Measurements from ENCODE around the gene DIS3L2. TPM values are rescaled to one million over a fixed set of nuclear protein-coding genes. Genes with fewer than 3 reads are reported as not detected.

The DIS3L2 gene
- total and polyA plus RNA-seq, 2 experiments from 2014 or later = 15.2 to 25.3 TPM

DNA sequence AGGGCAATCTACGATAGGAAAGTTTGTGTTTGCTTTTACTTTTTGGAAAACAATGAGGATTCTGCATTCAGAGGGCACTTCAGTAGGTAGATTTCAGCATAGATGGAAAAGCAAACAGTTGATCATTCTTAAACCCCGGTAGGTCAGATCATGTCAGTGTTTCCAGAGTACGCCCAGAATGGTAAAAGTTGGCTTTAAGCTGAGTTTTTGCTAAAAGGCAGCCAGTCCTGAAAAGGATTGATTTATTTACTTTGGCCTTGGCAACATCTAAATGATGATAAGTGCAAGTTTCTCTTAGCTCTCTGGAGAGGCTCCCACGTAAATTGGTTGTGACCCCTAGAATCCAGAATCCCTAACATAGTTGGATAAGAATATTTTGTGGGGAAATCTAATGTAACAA is 168.0 kb downstream of the DIS3L2 start:
- Mint-ChIP-seq H3K27me3 (ENCODE audit: insufficient read depth, low read depth, poor library complexity) (peaks cover 5% of the 10 kb centered on the region), H3K27ac (no peak overlapping the region), H3K36me3 (ENCODE audit: low read depth) (no peaks in the 10 kb centered on the region; the same call in 2 of the 3 replicates), H3K4me3 (no peak overlapping the region), H3K9me3 (no peaks in the 10 kb centered on the region), H3K4me1 (peaks cover 22% of the 10 kb centered on the region)
- Histone ChIP-seq H4K20me1 (replicated peaks; ENCODE audit: insufficient read depth) (no peaks in the 10 kb centered on the region), H3K27ac (ENCODE audit: low read depth) (no peak overlapping the region), H3K36me3 (ENCODE audit: insufficient read depth) (no peaks in the 10 kb centered on the region), H3K9me2 (ENCODE audit: insufficient read depth) (no peaks in the 10 kb centered on the region), H3K79me2 (replicated peaks; ENCODE audit: insufficient read depth) (no peaks in the 10 kb centered on the region), H3K4me1 (ENCODE audit: insufficient read depth) (peaks cover 18% of the 10 kb centered on the region), H2AFZ (no peak overlapping the region), H3K4me3 (no peak overlapping the region), H3K27me3 (ENCODE audit: insufficient read depth) (no peaks in the 10 kb centered on the region), H3K4me2 (no peak overlapping the region), H3F3A (replicated peaks; ENCODE audit: low read depth) (no peaks in the 10 kb centered on the region)
- TF ChIP-seq ZNF114 (CRISPR knock-in tag; IDR thresholded peaks at IDR 0.05) = no peak
- DNase-seq (ENCODE audit: low spot score) (no peak), ATAC-seq (no peak)

DNA sequence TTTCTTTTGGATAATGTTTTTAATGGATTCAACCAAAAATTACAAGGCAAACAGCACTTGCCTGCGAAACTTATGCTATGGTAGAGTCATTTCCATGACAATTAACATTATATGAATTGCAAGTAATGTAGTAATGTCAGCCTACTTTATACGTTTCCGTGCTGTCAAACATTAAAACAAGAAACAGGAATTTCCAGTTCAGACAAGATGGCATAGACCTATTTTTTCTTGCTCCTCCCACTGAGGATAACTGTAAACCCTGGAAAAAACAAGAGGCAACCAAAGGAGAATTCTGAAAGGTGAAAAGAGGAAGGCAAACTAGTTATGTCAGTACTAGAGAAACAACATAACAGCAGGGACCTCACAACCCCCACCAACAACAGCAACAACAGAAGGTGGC is 170.7 kb downstream of the DIS3L2 start:
- H3F3A ChIP-seq (replicated peaks; ENCODE audit: low read depth) = no peaks in the 10 kb centered on the region
- Mint-ChIP-seq H3K4me1 (peaks cover 22% of the 10 kb centered on the region), H3K4me3 (no peak overlapping the region), H3K27ac (no peak overlapping the region), H3K9me3 (no peaks in the 10 kb centered on the region), H3K27me3 (ENCODE audit: insufficient read depth, low read depth, poor library complexity) (peaks cover 5% of the 10 kb centered on the region), H3K36me3 (ENCODE audit: low read depth) (no peaks in the 10 kb centered on the region; the same call in 2 of the 3 replicates)
- H3K79me2 ChIP-seq (replicated peaks; ENCODE audit: insufficient read depth) = no peaks in the 10 kb centered on the region
- H3K4me3 ChIP-seq = no peak overlapping the region
- no peak overlapping the region for H2AFZ ChIP-seq
- H3K27me3 ChIP-seq (ENCODE audit: insufficient read depth) = no peaks in the 10 kb centered on the region
- no peaks in the 10 kb centered on the region for H3K36me3 ChIP-seq (ENCODE audit: insufficient read depth)
- no peak for ATAC-seq
- no peaks in the 10 kb centered on the region for H4K20me1 ChIP-seq (replicated peaks; ENCODE audit: insufficient read depth)
- no peak overlapping the region for H3K27ac ChIP-seq (ENCODE audit: low read depth)
- H3K4me1 ChIP-seq (ENCODE audit: insufficient read depth) = peaks cover 18% of the 10 kb centered on the region
- DNase-seq (ENCODE audit: low spot score) = no peak
- no peaks in the 10 kb centered on the region for H3K9me2 ChIP-seq (ENCODE audit: insufficient read depth)
- no peak overlapping the region for H3K4me2 ChIP-seq
- no peak for TF ChIP-seq STAT1 (IDR thresholded peaks at IDR 0.05; ENCODE audit: unreplicated experiment)
- TF ChIP-seq, protein P1, sequence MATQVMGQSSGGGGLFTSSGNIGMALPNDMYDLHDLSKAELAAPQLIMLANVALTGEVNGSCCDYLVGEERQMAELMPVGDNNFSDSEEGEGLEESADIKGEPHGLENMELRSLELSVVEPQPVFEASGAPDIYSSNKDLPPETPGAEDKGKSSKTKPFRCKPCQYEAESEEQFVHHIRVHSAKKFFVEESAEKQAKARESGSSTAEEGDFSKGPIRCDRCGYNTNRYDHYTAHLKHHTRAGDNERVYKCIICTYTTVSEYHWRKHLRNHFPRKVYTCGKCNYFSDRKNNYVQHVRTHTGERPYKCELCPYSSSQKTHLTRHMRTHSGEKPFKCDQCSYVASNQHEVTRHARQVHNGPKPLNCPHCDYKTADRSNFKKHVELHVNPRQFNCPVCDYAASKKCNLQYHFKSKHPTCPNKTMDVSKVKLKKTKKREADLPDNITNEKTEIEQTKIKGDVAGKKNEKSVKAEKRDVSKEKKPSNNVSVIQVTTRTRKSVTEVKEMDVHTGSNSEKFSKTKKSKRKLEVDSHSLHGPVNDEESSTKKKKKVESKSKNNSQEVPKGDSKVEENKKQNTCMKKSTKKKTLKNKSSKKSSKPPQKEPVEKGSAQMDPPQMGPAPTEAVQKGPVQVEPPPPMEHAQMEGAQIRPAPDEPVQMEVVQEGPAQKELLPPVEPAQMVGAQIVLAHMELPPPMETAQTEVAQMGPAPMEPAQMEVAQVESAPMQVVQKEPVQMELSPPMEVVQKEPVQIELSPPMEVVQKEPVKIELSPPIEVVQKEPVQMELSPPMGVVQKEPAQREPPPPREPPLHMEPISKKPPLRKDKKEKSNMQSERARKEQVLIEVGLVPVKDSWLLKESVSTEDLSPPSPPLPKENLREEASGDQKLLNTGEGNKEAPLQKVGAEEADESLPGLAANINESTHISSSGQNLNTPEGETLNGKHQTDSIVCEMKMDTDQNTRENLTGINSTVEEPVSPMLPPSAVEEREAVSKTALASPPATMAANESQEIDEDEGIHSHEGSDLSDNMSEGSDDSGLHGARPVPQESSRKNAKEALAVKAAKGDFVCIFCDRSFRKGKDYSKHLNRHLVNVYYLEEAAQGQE (IDR thresholded peaks at IDR 0.05; ENCODE audit: unreplicated experiment) = no peak
- no peak for TF ChIP-seq POLR2AphosphoS5 (IDR thresholded peaks at IDR 0.05; ENCODE audit: low read depth)
- no peak for TF ChIP-seq JUNB (IDR thresholded peaks at IDR 0.05; ENCODE audit: unreplicated experiment)
- no peak for TF ChIP-seq ZNF331 (CRISPR knock-in tag; IDR thresholded peaks at IDR 0.05; ENCODE audit: low read depth)
- TF ChIP-seq, protein P2, sequence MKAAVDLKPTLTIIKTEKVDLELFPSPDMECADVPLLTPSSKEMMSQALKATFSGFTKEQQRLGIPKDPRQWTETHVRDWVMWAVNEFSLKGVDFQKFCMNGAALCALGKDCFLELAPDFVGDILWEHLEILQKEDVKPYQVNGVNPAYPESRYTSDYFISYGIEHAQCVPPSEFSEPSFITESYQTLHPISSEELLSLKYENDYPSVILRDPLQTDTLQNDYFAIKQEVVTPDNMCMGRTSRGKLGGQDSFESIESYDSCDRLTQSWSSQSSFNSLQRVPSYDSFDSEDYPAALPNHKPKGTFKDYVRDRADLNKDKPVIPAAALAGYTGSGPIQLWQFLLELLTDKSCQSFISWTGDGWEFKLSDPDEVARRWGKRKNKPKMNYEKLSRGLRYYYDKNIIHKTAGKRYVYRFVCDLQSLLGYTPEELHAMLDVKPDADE (IDR thresholded peaks at IDR 0.05) = no peak
- no peak for TF ChIP-seq EZH2phosphoT487 (IDR thresholded peaks at IDR 0.05; ENCODE audit: unreplicated experiment)
- TF ChIP-seq, protein P3, sequence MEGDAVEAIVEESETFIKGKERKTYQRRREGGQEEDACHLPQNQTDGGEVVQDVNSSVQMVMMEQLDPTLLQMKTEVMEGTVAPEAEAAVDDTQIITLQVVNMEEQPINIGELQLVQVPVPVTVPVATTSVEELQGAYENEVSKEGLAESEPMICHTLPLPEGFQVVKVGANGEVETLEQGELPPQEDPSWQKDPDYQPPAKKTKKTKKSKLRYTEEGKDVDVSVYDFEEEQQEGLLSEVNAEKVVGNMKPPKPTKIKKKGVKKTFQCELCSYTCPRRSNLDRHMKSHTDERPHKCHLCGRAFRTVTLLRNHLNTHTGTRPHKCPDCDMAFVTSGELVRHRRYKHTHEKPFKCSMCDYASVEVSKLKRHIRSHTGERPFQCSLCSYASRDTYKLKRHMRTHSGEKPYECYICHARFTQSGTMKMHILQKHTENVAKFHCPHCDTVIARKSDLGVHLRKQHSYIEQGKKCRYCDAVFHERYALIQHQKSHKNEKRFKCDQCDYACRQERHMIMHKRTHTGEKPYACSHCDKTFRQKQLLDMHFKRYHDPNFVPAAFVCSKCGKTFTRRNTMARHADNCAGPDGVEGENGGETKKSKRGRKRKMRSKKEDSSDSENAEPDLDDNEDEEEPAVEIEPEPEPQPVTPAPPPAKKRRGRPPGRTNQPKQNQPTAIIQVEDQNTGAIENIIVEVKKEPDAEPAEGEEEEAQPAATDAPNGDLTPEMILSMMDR (conservative IDR thresholded peaks at IDR 0.05; ENCODE audit: low read depth in 2 of 2) = no peak
- no peak for TF ChIP-seq ZNF114 (CRISPR knock-in tag; IDR thresholded peaks at IDR 0.05)
- TF ChIP-seq CREB1 (CRISPR knock-in tag; IDR thresholded peaks at IDR 0.05; ENCODE audit: low read depth) = no peak
